BLaER1 treated with 17β-estradiol and CSF1 and Interleukin-3, amounts not matched to agents 10 nM and 100 nM (cell line): ENCODE results near the gene MDH1B.
"Not testable (repeated sequence)": the region's sequence is repeated elsewhere in the genome, so short reads cannot be mapped to it uniquely, and the experiment has no call there.

Source experiments
- H3K27ac ChIP-seq, 11 experiments: shearing (Covaris generic); formaldehyde crosslinking; 2 replicates each; pipeline ENCODE4 v1.8.1; 2022
- H3K27me3 ChIP-seq, 11 experiments: shearing (Covaris generic); formaldehyde crosslinking; 2 replicates each; pipeline ENCODE4 v1.8.1; 2022
- H3K36me3 ChIP-seq, 11 experiments: shearing (Covaris generic); formaldehyde crosslinking; 2 replicates each; pipeline ENCODE4 v1.8.1; 2022
- H3K4me1 ChIP-seq, 10 experiments: shearing (Covaris generic); formaldehyde crosslinking; 2 replicates each; pipeline ENCODE4 v1.8.1; 2022
- H3K4me2 ChIP-seq, 11 experiments: shearing (Covaris generic); formaldehyde crosslinking; 2 replicates each; pipeline ENCODE4 v1.8.1; 2022
- H3K4me3 ChIP-seq, 10 experiments: shearing (Covaris generic); formaldehyde crosslinking; 2 replicates each; pipeline ENCODE4 v1.8.1; 2022
- H3K9ac ChIP-seq, 11 experiments: shearing (Covaris generic); formaldehyde crosslinking; 2 replicates each; pipeline ENCODE4 v1.8.1; 2022
- H3K9me3 ChIP-seq, 11 experiments: shearing (Covaris generic); formaldehyde crosslinking; replicated peaks in 1 of 11; 2 replicates each; pipeline ENCODE4 v1.8.1; 2022
- H4K20me1 ChIP-seq, 11 experiments: shearing (Covaris generic); formaldehyde crosslinking; 2 replicates each; pipeline ENCODE4 v1.8.1; 2022
- Cebpa-rat ChIP-seq, 11 experiments: shearing (Covaris generic); IDR thresholded peaks; 2 replicates each; pipeline ENCODE4 v1.8.1; 2022

MDH1B gene

GRCh38 chr2:206765242-206766056 lies at the start of gene MDH1B, which contains the start of gene FASTKD2:
MDH1B (minus strand) TSS chr2:206765328; CDS start chr2:206765271, 57 bp downstream.
FASTKD2 (plus strand) TSS chr2:206765606; CDS start chr2:206766694, 1,088 bp downstream.
- Histone ChIP-seq H3K9me3 (no peaks in the 10 kb centered on the region), H3K4me1 (peaks cover 17 to 42% (median 33%) of the 10 kb centered on the region in 10 experiments), H3K4me3 (peak within 1 kb of the TSS; percentile 68 to 94 (median 80)), H3K4me2 (peak within 1 kb of the TSS; percentile 74 to 89 (median 83)), H3K27ac (peak within 1 kb of the TSS; percentile 84 to 94 (median 90)), H3K27me3 (no peaks in the 10 kb centered on the region), H4K20me1 (peaks cover 0 to 24% (median 6%) of the 10 kb centered on the region in 11 experiments; a peak in 6 of 22 replicates), H3K36me3 (peaks cover 26 to 41% (median 36%) of the 10 kb centered on the region in 11 experiments; a peak in 20 of 22 replicates), H3K9ac (peak within 1 kb of the TSS; percentile 81 to 94 (median 91))
- TF ChIP-seq Cebpa-rat (IDR thresholded peaks at IDR 0.05) = no peak

DNA sequence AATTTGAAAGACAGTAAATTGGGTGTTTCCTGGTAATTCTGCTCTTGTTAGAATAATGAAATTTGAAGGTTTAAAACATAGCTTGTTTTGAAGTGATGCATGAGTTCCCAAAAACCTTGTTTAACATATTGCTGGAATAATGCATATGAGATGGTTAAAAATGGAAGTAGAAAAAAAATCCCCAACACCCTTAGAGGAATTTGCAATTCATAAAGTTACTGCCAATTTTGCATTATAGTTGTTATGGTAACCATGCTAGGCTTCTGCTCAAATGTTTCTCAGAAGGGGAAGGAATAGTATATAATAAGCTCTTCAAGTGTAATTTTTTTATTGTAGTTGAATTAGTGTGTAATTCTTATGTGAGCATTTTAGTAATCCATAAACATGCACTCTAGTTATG lies 49.4 kb upstream of the MDH1B start:
- no peak for TF ChIP-seq Cebpa-rat (IDR thresholded peaks at IDR 0.05)
- H3K9me3 ChIP-seq = no peaks in the 10 kb centered on the region
- no peak overlapping the region for H3K4me3 ChIP-seq

GRCh38 chr2:206812471-206812870 lies 47.3 kb upstream of the MDH1B start:
- not testable (repeated sequence) for H3K27ac ChIP-seq

More for the DNA sequence above, 49.4 kb upstream of the MDH1B start:
- Histone ChIP-seq H3K4me1 (peaks cover 0 to 10% (median 0%) of the 10 kb centered on the region in 10 experiments; a peak in 2 of 20 replicates), H3K27me3 (no peaks in the 10 kb centered on the region), H3K36me3 (no peaks in the 10 kb centered on the region), H3K27ac (no peak overlapping the region), H3K4me2 (no peak overlapping the region), H3K9ac (no peak overlapping the region), H4K20me1 (no peaks in the 10 kb centered on the region)

GRCh38 chr2:206807624-206808023 lies 42.5 kb upstream of the MDH1B start:
- not testable (repeated sequence) for H3K4me3 ChIP-seq, H3K27me3 ChIP-seq, H3K4me1 ChIP-seq, H3K36me3 ChIP-seq, H4K20me1 ChIP-seq, H3K9me3 ChIP-seq, H3K27ac ChIP-seq, H3K4me2 ChIP-seq, H3K9ac ChIP-seq

More at GRCh38 chr2:206812471-206812870, 47.3 kb upstream of the MDH1B start:
- H3K4me2 ChIP-seq, H3K27me3 ChIP-seq, H3K9me3 ChIP-seq, H3K36me3 ChIP-seq, H3K9ac ChIP-seq, H3K4me3 ChIP-seq, H4K20me1 ChIP-seq: not testable (repeated sequence)
- peaks cover 0 to 10% (median 0%) of the 10 kb centered on the region in 10 experiments; a peak in 2 of 20 replicates for H3K4me1 ChIP-seq

DNA sequence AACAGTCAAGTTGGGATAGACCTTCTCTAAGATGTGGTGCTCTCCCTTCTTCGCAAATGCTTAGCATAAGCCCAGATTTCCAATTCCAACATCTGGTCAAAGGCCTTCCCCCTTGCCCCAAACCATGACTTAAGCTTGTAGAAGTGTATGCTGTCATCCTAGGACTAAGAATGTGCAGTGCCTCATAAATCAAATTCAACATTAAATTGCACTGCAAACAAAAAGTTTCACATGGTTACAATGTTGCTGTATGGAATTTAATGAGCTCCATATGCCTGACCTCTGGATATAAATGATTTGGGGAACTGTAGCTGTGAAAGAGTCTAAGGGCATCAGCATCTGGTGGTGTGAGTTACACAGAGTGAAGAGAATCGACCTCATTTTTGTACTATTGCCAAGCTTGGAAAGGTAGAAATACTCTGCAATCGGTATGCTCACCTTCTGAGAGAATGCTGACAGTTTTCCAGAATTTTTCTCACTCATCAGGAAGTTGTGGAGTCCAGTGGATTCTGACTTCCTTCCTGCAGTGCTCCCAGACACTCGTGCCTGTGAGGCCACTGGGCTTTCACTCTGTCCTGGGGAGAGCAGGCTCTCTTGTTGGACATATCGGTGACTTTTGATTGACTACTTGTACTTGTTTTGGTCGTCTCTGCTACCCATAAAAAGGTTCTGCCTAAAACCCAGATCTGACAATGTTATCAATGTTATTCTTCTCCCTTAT lies 40.9 kb upstream of the MDH1B start:
- TF ChIP-seq Cebpa-rat (IDR thresholded peaks at IDR 0.05) = no peak
- H3K27me3 ChIP-seq = no peaks in the 10 kb centered on the region
- H3K4me3 ChIP-seq = no peak overlapping the region
- no peak overlapping the region for H3K27ac ChIP-seq
- no peak overlapping the region for H3K9ac ChIP-seq
- no peaks in the 10 kb centered on the region for H3K9me3 ChIP-seq
- H4K20me1 ChIP-seq = no peaks in the 10 kb centered on the region
- H3K36me3 ChIP-seq = 0 out of 22 replicates have a peak, but pooled peaks cover 0 to 5% (median 0%) of the 10 kb centered on the region in 11 experiments
- peaks cover 0 to 3% (median 0%) of the 10 kb centered on the region in 10 experiments; a peak in 2 of 20 replicates for H3K4me1 ChIP-seq
- no peak overlapping the region for H3K4me2 ChIP-seq

DNA sequence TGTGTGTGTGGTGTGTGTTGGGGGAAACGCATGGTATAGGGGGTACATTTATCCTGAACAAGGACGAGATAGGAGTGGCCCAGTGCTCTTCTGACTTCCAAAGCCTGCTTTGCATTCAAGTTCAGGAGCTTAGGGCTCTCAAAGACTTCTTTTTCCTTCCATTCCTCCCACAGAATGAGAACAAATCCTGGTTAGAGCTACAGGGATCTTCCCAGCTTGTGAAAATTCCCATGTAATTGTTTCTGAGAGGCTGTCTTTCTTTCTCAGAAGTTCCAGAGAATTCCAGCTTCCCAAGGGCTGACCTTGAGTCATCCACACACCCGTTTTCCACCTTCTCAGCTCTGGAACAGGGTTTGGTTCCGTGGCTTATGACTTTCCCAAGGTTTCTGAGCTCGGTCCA lies 39.2 kb upstream of the MDH1B start:
- Histone ChIP-seq H4K20me1 (no peaks in the 10 kb centered on the region), H3K36me3 (0 out of 22 replicates have a peak, but pooled peaks cover 0 to 5% (median 0%) of the 10 kb centered on the region in 11 experiments), H3K4me1 (peaks cover 0 to 19% (median 6%) of the 10 kb centered on the region in 10 experiments; a peak in 14 of 20 replicates), H3K9ac (no peak overlapping the region), H3K9me3 (no peaks in the 10 kb centered on the region), H3K4me3 (no peak overlapping the region), H3K27ac (no peak overlapping the region), H3K4me2 (no peak overlapping the region), H3K27me3 (no peaks in the 10 kb centered on the region)
- TF ChIP-seq Cebpa-rat (IDR thresholded peaks at IDR 0.05) = no peak

DNA sequence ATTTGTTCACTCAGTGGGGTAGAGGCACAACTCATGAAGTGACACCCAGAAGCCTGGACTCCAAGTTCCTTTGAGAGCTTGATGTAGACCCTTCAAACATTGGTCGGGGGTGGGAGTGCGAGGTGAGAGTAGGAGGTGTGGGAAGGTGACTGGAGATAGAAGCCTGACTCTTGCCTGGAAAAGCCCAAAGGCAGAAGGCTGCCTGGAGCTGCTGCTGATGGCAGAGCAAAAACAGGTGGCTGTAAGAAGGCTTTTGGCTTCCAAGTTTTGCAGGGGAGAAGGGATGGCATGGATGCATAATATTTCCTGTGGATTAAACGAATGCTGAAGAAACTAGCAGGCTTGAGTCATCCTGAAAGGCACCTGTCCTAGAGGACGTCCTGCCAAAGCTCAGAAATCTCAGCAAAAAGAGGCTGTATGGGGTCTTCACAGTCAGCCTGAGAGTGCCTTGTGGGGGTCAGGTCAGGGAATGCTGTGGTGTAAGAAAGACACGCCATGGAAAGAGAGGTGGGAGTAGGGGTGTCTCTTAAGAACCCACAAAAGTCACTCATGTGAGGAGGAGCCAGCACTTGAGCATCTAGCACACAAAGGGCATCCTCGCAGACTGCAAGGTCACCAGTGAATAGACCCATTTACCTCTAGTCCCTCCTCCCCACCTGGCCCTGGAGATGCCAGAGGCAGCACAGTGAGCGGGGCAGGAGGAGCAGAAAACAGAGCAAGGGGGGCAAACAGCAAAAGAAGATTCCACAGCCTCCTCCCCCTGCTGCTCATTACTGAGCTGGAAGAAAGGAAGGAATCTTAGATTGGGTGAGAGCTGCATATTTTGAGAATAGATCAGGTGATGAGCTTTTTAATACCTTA lies 37.8 kb upstream of the MDH1B start:
- Histone ChIP-seq H3K4me3 (no peak overlapping the region), H3K4me1 (peaks cover 9 to 34% (median 19%) of the 10 kb centered on the region in 10 experiments; a peak in 19 of 20 replicates), H3K27ac (no peak overlapping the region), H3K27me3 (no peaks in the 10 kb centered on the region), H4K20me1 (no peaks in the 10 kb centered on the region), H3K9ac (no peak overlapping the region), H3K36me3 (0 out of 22 replicates have a peak, but pooled peaks cover 0 to 5% (median 0%) of the 10 kb centered on the region in 11 experiments), H3K9me3 (no peaks in the 10 kb centered on the region), H3K4me2 (no peak overlapping the region)
- no peak for TF ChIP-seq Cebpa-rat (IDR thresholded peaks at IDR 0.05)

- Histone ChIP-seq H3K36me3 (peaks cover 0 to 6% (median 0%) of the 10 kb centered on the region in 11 experiments; a peak in 2 of 22 replicates), H3K4me1 (peaks cover 13 to 41% (median 26%) of the 10 kb centered on the region in 10 experiments), H3K9me3 (no peaks in the 10 kb centered on the region), H3K4me3 (no peak overlapping the region), H3K27ac (no peak overlapping the region), H3K4me2 (no peak overlapping the region), H3K27me3 (no peaks in the 10 kb centered on the region), H4K20me1 (no peaks in the 10 kb centered on the region), H3K9ac (no peak overlapping the region)
- no peak for TF ChIP-seq Cebpa-rat (IDR thresholded peaks at IDR 0.05)
Measured at GRCh38 chr2:206801418-206802189, 36.5 kb upstream of the MDH1B start.
